SIG-M5 treated with dmso at 0.1 percent for 504 hours (cell line): ENCODE data around the gene PEX16.

Experiments
- DNase-seq: peaks from one replicate; lab custom pipeline; 2025; ENCODE audit not compliant: unreplicated experiment; lab: John Stamatoyannopoulos, UW

PEX16 gene

DNA sequence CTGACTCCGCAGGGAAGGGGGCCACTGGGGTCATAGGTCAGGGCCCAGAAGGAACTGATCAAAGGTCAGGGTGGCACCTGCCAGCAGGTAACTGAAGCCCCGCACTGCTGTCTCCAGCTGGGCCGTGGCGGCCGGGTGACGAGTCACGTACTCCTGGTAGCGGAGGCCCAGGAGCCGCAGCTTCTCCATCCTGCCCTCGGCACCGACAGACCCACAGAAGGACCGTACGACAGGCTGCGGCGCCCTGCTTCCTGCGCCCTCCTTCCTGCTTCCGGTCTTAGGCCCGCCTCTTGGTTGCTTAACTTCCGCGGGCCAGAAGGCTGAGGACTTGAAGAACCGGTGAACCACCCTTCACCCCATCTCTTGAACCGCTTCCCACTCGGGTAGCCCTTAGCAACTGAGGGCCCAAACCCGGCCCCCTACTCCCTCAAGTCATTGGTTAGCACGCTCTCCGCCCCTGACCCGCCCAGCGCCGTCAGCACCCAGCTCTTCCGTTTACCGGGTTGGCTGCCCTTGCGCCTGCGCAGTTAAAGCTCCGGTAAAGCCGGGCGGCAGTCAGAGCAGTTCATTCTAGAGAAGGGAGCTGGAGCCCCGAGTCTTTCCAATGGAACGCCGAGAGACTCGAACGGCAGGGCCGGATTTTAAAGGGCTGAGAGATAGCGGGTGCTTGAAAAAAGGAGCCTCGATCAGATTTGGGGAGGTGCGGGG lies at the start of gene PEX16:
Gene PEX16 (minus strand): TSS at position 255 of the 708 bp plus-strand sequence. CDS start 66 bp downstream, at position 189.
- DNase-seq: peak; percentile 98

DNA sequence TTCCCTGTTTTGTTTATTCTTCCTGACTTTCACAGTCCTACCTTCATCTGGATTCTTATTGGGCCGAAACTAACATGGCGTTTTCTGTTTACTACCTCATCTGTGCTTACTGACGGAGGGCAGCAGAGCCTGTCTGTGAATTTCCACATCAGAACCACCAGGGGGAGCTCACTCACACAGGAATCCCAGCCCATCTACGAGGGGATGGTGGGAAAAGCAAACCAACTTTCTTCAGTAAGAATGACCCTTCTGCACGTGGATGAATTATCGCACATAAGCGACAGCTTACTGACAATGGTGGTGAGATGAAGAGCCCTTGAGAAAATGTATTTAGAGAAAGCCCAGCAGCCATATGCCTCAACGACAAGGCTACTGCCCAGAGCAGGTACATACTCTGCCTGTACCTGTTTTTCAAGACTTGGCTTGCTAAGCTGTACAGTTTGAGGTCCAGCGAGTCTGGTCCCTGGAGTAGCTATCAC lies 47.3 kb upstream of the PEX16 start:
- peak; percentile 72 for DNase-seq

DNA sequence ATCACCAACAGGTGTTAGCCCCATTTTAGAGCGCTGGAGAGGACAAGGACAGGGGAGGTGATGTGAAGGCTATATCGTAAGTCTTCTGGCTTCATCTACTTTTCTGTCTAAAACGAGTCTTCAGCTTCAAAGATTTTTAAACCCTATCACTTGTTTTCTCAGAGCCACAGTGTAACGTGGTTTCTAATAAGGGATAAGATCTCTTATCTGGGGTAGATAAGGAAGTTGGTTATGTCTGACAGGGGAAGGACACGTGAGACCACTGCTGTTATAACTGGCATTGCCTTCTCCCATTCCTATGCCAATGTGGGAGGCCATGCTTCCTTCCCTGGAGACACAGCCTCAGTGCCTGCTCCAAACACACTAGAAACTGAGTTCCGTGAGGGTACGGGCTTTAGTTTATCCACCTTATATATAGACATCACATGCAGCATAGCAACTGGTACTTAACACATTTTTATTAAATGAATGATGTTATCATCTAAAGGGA lies 44.1 kb upstream of the PEX16 start:
- no peak for DNase-seq

DNA sequence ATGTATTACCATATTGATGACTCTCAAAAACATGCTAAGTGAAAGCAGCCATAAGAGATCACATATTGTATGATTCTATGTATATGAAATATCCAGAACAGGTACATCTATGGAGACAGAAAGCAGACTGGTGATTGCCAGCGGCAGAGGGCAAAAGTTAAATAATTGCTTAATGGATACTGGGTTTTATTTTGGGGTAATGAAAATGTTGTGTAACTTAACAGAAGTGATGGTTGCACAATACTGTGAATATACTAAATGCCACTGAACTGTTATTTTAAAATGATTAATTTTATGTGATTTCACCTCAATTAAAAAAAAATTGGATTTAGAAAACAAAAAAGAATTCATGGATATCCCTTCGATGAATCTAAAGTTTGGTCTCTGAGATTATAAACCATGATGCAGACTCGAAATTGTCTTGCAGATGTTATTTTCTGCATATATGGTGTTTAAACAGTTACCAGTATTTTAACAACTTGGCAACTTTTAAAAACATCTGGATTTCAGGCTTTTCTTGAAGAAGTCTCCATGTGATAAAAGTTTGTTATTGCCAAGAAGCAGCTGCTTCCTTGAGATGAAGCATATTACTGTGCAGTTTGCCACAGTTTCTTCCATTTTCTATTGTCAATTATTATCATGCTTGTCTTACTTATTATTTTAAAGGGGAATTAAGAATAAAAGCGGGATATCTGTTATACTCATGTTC lies 42.9 kb upstream of the PEX16 start:
- peak; percentile 30 for DNase-seq

DNA sequence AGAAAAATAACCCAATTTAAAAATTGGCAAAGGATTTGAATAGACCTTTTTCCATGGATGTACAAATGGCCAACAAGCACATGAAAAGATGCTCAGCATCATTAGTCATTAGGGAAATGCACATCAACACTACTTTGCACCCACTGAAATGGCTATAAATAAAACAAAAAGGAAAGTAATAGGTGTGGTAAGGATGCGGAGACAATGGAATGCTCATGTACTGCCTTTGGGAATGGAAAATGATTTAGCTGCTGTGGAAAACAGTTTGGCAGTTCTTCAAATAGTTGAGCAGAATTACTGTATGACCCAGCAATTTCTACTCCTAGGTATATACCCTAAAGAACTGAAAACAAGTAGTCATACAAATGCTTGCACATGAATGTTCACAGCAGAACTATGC lies 42.2 kb upstream of the PEX16 start:
- no peak for DNase-seq

DNA sequence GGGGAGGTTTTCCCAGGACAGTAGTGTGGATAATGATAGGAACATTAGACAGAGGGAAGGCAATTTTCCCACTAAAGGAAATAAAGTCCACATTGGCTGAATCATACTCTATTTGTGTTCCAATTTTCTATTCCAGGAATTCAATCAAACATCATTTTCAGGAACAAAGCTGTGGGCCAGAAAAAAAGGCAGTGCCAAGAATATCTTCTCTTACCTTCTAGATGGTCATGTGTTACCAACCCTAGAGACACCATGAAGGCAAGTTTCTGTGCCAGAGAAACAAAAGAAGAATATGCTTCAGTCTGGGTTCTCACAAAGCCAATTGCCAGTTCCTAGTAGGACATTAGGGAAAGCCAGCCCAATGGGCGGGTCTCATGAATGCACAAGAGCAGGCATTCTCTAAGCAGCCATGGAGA lies 32.3 kb upstream of the PEX16 start:
- DNase-seq: no peak

DNA sequence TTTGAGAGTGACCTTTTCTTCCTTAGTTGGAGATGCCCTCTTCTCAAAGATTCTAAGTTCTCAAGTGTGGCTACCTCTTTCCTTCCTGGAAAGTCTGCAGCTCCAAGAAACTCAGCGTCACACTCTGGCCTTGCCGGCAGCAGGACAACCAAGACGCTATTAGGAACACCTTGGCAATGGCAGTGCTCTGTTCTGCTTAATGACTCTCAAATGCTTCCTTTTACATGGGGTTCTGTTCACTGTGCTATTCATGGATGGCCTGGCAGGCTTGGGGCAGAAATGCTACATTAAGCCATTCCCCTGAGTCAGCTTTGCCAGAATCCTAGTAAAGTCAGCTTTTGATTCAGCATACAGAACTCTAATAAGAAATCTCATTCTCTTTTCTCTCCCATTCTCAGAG lies 30.7 kb upstream of the PEX16 start:
- no peak for DNase-seq

DNA sequence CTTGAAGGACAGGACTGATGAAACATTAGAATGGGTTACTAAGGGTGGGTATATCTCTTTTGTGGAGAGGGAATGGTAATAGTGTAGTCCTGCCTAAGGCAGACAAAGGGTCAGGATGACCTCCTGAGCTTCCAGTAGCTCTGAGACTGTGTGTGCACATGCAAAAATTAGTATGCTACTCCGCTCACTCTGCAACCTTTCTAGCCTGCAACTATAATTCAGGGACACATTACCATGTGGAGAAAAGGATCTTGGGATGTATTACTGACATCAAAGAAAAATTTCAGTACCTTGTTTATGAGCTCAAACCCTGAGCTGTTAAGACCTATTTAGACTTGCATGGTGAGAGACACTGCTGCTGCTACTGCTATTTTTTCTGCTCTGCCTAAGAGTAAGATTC lies 30.2 kb upstream of the PEX16 start:
- no peak for DNase-seq

DNA sequence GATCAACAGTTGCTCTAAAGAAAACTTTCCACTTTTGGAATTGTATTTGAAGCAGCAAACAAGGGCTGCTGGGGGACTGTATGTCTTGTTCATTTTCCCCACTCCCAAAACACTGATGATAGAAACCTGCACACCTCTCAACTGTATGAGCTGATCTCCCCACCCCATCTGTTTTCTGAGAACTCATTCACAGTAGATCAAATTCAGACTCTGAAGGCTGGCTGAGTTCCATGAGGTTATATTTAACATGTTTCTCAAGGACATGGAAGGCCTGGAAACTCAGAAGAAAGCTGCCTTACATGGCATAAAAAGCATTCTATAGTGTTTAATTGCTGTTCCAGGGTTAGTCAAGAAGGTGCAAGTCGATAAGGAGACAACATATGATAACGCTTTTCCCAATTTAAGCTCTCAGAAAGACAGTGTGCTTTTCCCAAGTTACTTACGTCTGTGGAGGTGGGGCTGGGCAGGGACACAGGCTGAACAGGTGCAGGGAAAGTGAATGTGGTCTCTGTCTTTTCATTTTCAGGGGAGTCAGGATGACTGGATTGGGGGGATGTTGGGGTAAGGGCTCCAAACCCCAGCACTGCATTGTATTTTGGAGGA lies 27.8 kb upstream of the PEX16 start:
- DNase-seq: no peak

DNA sequence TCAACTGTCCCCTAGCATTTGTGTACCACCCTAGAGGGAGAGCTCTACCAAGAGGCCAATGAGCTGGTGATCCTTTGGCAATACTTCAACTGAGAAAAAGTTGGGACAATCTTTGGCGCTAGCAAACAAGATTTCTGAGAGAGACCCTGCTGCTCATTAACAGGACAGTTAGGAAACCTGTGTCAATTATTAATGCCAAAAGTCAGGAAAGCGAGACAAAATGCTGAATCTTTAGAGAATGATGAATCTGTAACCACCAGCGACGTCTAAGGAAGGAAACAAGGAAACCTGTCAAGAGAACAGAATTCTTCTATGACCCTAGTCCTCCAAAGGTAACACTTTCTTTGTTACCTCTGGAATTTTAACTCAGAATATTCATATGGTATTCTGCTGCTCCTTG lies 24.7 kb upstream of the PEX16 start:
- DNase-seq: no peak

DNA sequence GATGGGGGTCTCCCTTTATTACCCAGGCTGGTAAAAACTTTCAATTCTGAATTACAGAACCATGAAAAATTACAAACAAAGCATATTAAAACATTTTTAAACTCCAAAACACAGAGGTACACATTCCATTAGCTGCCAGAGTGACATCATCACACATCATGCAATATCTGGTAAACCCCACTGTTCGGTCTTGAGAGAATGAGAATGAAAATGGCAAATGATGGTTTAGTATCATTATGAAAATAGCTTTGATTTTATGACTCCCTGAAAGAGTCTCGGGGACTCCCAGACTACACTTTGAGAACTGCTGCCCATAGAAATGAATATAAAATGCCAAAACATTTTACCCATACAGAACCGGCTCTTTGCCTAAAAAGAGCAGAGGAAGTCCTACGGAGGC lies 23.6 kb upstream of the PEX16 start:
- DNase-seq: no peak

DNA sequence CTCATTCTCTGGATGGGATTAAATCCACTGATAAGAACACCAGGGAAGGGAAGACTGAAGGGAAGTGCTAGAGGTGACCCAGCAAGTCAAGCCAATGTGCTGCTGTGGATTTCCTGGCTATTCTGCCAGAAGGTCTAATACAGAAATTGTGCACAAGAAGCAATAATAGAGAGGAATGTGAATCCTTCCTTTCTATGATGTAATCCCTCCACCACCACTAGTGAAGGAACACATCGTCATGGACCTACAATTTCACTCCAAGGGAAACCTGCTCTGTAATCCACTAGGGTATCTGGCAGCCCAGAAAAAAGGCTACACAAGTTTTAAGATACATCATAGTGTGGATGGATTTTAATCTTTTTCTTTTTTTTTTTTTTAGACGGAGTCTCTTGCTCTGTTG lies 22.2 kb upstream of the PEX16 start:
- no peak for DNase-seq

DNA sequence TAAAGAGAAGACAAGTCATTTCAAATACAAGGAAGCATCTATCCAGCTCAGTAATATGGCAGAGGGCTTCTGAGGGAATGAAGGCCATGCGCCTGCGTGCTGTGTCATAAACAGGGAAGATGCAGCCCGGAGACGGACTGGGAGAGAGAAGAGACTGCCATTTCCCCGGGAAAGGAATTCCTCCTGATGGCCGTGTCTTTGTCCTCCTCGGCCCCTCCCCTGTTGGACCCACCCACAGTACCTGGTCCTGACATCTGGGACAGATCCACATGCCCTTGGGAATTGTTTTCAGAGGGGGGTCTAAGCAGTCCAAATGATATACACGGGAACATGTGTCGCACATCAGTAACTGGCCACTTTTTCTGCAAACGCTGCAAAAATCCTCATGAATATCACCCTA lies 20.2 kb upstream of the PEX16 start:
- no peak for DNase-seq

DNA sequence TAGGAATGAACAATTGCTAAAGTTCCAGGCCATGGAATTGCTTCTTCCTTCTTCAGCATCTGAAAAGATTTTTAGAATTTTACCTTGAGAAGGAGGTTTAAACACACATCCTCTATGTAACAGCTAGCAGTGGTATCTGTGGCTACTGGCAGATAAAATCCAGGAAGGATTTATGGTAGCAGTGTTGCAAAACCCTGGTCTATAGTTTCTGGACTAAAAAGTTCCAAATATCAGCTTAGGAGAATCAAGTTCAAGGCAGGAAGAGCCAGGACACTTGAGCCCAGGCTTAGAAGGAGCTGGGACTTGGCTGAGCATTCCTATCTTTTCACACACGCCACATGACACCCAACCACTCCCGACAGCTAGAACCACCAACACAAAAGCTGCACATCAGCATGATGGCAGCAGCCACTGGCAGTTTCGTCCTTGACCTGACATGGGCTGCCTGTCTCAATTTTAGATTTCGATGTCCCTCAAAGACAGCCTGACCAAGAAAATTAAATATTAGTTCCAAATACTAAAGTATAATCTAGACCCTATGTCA lies 18.9 kb upstream of the PEX16 start:
- DNase-seq: no peak

DNA sequence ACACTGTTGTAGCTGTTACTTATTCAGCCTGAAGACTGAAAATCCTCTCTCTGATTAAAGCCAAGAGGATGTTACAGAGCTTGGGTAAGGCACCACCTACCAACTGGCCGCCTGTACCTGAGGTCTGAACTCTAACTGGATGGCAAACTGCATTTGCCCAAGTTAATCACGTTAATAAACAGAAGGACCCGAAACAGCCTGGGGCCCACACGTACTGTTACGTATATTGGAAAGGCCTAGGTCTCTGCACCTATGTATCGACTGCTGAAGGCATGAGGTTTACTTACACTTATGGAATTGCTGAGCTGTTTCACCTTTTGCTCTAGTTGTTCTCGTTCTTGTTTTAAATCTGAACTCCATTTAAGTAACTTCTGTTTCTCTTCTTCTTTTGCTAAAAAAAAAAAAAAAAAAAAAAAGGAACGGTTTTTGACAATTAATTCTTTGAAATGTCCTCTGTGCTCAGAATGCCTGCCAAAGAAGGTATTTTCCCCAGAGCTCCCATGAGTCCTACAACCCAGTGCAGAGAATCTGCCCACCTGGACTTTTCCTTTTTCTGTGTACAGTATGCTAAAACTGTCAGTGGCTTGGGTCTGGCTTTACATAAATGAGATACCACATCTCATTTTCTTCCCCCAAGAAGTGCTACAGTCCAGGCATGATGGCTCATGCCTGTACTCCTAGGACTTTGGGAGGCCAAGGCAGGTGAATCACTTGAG lies 17.8 kb upstream of the PEX16 start:
- no peak for DNase-seq

DNA sequence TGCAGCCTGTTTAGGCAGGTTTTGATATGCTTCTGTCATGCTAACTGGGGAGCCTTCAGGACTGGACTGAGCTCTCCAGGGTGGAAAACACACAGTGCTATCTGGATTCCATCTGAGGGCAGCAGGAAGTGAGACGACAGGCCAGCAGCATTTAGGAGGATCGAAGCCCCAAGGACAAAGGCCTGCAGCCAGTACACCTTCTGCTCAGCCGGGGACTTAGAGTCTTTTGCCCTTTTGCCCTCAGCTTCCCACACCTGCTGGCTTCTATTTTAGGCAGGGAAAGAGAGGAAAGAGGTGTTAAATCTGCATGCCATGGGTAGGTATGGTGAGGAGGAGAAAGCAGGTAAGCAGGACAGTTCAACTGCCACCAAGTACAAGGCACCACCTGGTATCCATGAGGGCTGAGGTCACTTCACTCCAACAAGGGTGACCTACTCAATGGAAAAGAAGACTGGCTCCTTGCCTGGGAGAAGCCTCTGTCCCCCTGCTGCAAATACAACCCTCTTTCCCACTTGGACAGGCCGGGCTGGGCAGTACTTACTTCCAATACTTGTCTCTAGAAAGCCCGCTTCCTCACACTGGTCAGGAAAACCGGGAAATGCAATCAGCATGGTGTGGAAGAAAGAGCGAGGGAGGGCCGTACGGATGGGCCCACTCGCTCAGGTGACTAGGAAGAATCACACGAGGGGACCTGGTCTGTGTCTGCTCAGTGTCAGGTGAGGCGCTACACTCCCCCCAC lies 17.1 kb upstream of the PEX16 start:
- DNase-seq: no peak

DNA sequence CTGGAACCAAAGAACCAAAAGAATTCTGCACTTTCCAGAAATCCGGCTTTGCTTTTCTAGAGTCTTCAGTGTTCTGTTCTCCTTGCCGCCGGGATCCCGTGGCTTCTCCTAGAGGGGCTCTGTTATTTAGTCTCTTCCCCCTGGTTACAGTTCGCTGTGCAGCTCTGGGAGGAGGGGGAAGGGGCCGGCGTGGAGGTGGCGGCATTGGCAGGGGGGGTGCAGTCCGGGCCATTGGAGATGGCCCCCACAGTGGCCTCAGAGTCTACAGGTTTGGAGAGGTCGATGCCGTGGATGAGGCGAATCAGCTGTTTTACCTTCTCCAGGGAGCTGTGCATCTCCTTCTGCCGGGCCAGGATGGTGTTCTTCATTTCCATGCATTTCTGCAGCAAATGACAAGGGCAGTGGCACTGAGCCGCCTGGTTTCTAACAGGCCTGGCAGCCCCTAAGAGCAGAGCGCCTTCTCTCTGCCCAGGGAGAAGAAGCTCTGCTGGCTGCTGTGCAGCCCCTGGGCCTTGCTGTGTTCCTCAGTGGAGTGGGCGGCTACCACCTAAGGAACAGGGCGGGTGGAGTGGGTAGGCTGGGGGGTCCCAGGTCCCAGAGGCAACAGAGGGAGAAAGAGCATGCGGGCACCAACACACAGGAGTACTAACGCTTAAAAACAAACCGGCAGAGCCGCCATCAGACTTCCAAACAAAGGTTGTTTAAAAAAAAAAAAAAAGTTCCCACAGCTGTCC lies 16.3 kb upstream of the PEX16 start:
- no peak for DNase-seq

DNA sequence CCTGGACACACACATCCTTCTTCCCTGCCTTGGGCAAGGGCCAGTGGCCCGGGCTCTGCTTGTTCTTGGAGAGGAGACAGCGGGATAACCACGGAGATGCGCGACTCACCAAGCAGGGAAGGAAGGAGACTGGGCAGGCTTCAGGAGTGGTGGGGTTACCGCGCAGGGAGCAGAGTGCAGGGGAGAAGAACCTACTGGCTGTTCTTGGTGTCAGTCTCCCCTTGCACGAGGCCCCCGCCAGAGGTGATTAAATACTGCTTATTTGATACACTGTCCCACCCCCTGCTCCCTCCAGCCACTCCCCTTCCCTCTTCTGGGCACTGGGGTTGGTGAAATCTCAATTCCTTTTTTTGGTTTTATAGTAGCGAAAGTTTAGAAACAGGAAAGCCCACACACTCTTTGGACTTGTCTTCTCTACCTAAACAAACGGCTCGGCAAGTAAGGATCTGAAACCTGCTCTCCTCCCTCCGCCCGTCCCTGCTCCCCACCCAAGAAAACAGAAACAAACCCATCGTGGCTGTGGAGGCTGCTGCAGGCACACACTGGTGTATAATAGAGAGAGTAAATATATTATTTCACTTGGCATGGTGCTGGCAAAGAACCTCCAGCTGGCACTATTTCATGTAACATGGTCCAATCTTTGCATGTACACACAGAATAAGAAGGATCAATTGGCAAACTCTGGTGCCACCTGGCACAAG lies 15.6 kb upstream of the PEX16 start:
- DNase-seq: peak; percentile 78

DNA sequence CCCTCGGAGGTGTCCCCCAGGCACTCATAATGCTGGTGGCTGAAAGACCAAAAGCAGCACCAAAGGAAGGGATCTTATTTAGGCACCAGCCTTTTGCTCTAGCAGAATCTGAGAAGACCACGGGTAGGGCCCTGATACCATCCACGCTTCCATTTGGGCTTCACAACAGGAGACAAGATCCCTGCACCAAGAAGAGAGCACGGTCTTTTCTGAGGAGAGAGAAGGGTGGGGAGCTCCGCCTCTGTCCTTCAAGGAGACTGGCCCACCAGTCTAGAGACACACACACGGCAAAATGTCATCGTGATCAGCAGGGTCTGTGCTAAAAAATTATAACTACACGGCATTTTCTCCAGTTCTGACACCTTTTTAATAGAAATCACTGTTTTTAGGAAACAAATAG lies 14.5 kb upstream of the PEX16 start:
- DNase-seq: no peak
